Kidney epithelial cell (primary cell): Measurements from ENCODE around the gene C1QL1. TPM values are rescaled to one million over a fixed set of nuclear protein-coding genes. Genes with fewer than 3 reads are reported as not detected.

Experiments
- DNase-seq: peaks from one replicate; pipeline ENCODE4 v3.0.0-alpha.2; 2010; ENCODE audit warnings: low read depth
- H3K27me3 ChIP-seq: 2 replicates; pipeline ENCODE4 v1.6.0; 2011; ENCODE audit warnings: low read length; ENCODE audit not compliant: control insufficient read depth, insufficient read depth
- H3K36me3 ChIP-seq: 2 replicates; pipeline ENCODE4 v1.5.1; 2011; ENCODE audit warnings: low read length; ENCODE audit not compliant: control insufficient read depth, insufficient read depth
- H3K4me3 ChIP-seq: 2 replicates; pipeline ENCODE4 v1.5.1; 2011; ENCODE audit warnings: low read depth, mild to moderate bottlenecking, control low read depth, low read length
- total RNA-seq: library from RNA; depleted of rRNA; stranded (reverse); fragments of >200 nt; gene quantifications from 2 replicates; pipeline ENCODE4 v1.2.3, GENCODE V29; 2015
- TF ChIP-seq, protein P1 (sequence below): IDR thresholded peaks from 2 replicates; pipeline ENCODE4 v1.5.1; 2011; ENCODE audit warnings: mild to moderate bottlenecking, moderate library complexity, low read length, control low read depth, inconsistent platforms; ENCODE audit not compliant: insufficient read depth, poor library complexity, severe bottlenecking

Gene C1QL1
- total RNA-seq, 1 donor from 2014 or later = 0.08 TPM

- Histone ChIP-seq H3K27me3 (peaks cover 2% of the 10 kb centered on the region), H3K36me3 (no peaks in the 10 kb centered on the region), H3K4me3 (no peak overlapping the region)
- no peak for DNase-seq
- TF ChIP-seq, protein P1, sequence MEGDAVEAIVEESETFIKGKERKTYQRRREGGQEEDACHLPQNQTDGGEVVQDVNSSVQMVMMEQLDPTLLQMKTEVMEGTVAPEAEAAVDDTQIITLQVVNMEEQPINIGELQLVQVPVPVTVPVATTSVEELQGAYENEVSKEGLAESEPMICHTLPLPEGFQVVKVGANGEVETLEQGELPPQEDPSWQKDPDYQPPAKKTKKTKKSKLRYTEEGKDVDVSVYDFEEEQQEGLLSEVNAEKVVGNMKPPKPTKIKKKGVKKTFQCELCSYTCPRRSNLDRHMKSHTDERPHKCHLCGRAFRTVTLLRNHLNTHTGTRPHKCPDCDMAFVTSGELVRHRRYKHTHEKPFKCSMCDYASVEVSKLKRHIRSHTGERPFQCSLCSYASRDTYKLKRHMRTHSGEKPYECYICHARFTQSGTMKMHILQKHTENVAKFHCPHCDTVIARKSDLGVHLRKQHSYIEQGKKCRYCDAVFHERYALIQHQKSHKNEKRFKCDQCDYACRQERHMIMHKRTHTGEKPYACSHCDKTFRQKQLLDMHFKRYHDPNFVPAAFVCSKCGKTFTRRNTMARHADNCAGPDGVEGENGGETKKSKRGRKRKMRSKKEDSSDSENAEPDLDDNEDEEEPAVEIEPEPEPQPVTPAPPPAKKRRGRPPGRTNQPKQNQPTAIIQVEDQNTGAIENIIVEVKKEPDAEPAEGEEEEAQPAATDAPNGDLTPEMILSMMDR = no peak
These were observed 15.5 kb upstream of the C1QL1 start for GRCh38 chr17:44983563-44983962.

- no peak for DNase-seq
- H3K36me3 ChIP-seq = no peaks in the 10 kb centered on the region
- H3K4me3 ChIP-seq = no peak overlapping the region
- TF ChIP-seq, protein P1 = no peak
- H3K27me3 ChIP-seq = peaks cover 10% of the 10 kb centered on the region
These were observed 14.1 kb upstream of the C1QL1 start for GRCh38 chr17:44982113-44982702.

GRCh38 chr17:44981221-44981968 is 13.3 kb upstream of the C1QL1 start:
- peak; percentile 48 for DNase-seq
- TF ChIP-seq, protein P1 = no peak
- Histone ChIP-seq H3K27me3 (peaks cover 13% of the 10 kb centered on the region), H3K4me3 (no peak overlapping the region), H3K36me3 (no peaks in the 10 kb centered on the region)

DNA sequence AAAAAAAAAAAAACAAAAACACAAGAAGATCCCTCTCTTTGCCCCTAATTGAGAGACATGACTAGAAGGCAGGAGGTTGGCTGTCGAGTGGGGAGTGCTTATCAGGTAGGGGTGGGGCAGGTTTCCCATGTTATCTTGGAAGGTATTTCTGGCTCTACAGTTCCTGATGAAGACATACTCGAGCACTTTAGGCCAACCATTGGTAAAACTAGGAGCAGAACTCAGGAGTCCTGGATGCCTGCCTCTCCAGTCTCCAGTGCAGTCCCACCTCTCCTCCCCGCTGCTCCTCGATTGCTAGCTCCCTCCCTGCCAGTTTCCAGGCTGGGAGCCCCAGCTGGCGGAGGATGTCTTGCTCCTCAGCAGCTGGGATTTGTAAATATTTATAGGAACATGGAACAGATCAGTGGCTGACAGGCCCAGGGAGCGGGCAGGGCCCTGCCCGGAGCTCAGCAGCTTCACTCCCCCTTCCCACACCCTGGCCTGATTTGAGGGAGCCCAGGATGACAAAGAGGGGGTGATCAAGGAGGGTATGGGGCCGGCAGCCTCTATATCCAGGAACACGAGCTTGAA is 11.4 kb upstream of the C1QL1 start:
- TF ChIP-seq, protein P1 = no peak
- Histone ChIP-seq H3K36me3 (no peaks in the 10 kb centered on the region), H3K4me3 (no peak overlapping the region), H3K27me3 (peaks cover 18% of the 10 kb centered on the region)
- DNase-seq = no peak

GRCh38 chr17:44978807-44979206 is 10.7 kb upstream of the C1QL1 start:
- Histone ChIP-seq H3K27me3 (peaks cover 18% of the 10 kb centered on the region), H3K4me3 (no peak overlapping the region), H3K36me3 (no peaks in the 10 kb centered on the region)
- TF ChIP-seq, protein P1 = no peak
- DNase-seq = no peak
